Common myeloid progenitor, CD34-positive (primary cell): ENCODE results near the gene USP30.

Experiments
- CTCF ChIA-PET: fragments of 350-600 bp; sonication (Branson Sonifier 250); formaldehyde crosslinking; loops from one replicate; lab custom pipeline; 2021; ENCODE audit warnings: antibody characterized with exemption; lab: Charles Lee
- POLR2A ChIA-PET: fragments of 350-600 bp; sonication (Branson Sonifier 250); formaldehyde crosslinking; loops from one replicate; lab custom pipeline; 2021; ENCODE audit warnings: antibody characterized with exemption; lab: Charles Lee
- DNase-seq, 3 donors: peaks; one replicate each; pipeline versions ENCODE4 v3.0.0 to v3.0.0-alpha.2; 2013
- H3K27ac ChIP-seq, 2 experiments: 1 replicate in 1 of 2; 2 replicates in 1 of 2; pipeline ENCODE4 v1.7.0; 2013; ENCODE audit warnings: inconsistent platforms in 2 of 2, low read length in 2 of 2, mild to moderate bottlenecking in 2 of 2, low read depth in 1 of 2, moderate library complexity in 1 of 2; ENCODE audit not compliant: severe bottlenecking in 2 of 2, insufficient read depth in 1 of 2, poor library complexity in 1 of 2
- H3K27me3 ChIP-seq, 5 experiments: replicated peaks in 2 of 5; 1 replicate in 3 of 5; 2 replicates in 2 of 5; pipeline versions ENCODE4 v1.6.1 to v1.7.0; 2013; ENCODE audit warnings: low read length in 4 of 5, mild to moderate bottlenecking in 2 of 5, moderate library complexity in 2 of 5, inconsistent platforms in 1 of 5; ENCODE audit not compliant: insufficient read depth in 5 of 5, control insufficient read depth in 4 of 5
- H3K36me3 ChIP-seq, 4 experiments: 1 replicate in 2 of 4; 2 replicates in 2 of 4; pipeline versions ENCODE4 v1.6.1 to v1.7.0; 2013; ENCODE audit warnings: low read length in 3 of 4, control low read depth in 1 of 4, mild to moderate bottlenecking in 1 of 4; ENCODE audit not compliant: control insufficient read depth in 4 of 4, insufficient read depth in 4 of 4
- H3K4me1 ChIP-seq, 4 experiments: 1 replicate in 3 of 4; 2 replicates in 1 of 4; pipeline versions ENCODE4 v1.6.1 to v1.7.1; 2013; ENCODE audit warnings: low read length in 3 of 4, mild to moderate bottlenecking in 3 of 4, control low read depth in 1 of 4, inconsistent platforms in 1 of 4, moderate library complexity in 1 of 4; ENCODE audit not compliant: control insufficient read depth in 4 of 4, insufficient read depth in 4 of 4; ENCODE audit errors: control extremely low read depth in 1 of 4
- H3K4me3 ChIP-seq, 7 experiments: 1 replicate in 4 of 7; 2 replicates in 3 of 7; pipeline versions ENCODE4 v1.5.1 to v1.7.0; 2013; ENCODE audit warnings: mild to moderate bottlenecking in 7 of 7, low read length in 6 of 7, moderate library complexity in 6 of 7, inconsistent platforms in 2 of 7, low read depth in 2 of 7, control low read depth in 1 of 7; ENCODE audit not compliant: insufficient read depth in 4 of 7, control insufficient read depth in 1 of 7; ENCODE audit errors: extremely low read depth in 1 of 7
- H3K9me3 ChIP-seq, 5 experiments: 1 replicate in 4 of 5; 2 replicates in 1 of 5; pipeline versions ENCODE4 v1.6.1 to v1.7.1; 2013; ENCODE audit warnings: low read length in 4 of 5, mild to moderate bottlenecking in 2 of 5, inconsistent platforms in 1 of 5, low read depth in 1 of 5, moderate library complexity in 1 of 5; ENCODE audit not compliant: control insufficient read depth in 4 of 5, insufficient read depth in 2 of 5; ENCODE audit errors: control extremely low read depth in 1 of 5
- WGBS: methylation state at CpG from one replicate; pipeline ENCODE4 v1.1.5; 2013; ENCODE audit not compliant: insufficient coverage; 5-methylcytosine and 5-hydroxymethylcytosine counted together

Gene USP30

GRCh38 chr12:109130297-109131153 lies 78.1 kb downstream of the USP30 start:
- no peak for DNase-seq
- no peaks in the 10 kb centered on the region for H3K4me1 ChIP-seq
- H3K4me3 ChIP-seq: no peak overlapping the region
- POLR2A ChIA-PET: interaction anchor here (0.6 kb wide), 1 partner anchor 8 kb away, joined by 4 read pairs; no protein-coding TSS in a partner anchor
- WGBS: 93% methylated on average over 13 of the region's 15 CpGs
- CTCF ChIA-PET: interaction anchor here (1.6 kb wide), 1 partner anchor 18 kb away, joined by 6 read pairs; no protein-coding TSS in a partner anchor
- no peak overlapping the region for H3K27ac ChIP-seq
- peaks cover 0 to 2% (median 0%) of the 10 kb centered on the region in 5 experiments for H3K27me3 ChIP-seq
- H3K36me3 ChIP-seq: no peaks in the 10 kb centered on the region
- H3K9me3 ChIP-seq: peaks cover 0 to 2% (median 0%) of the 10 kb centered on the region in 5 experiments

GRCh38 chr12:109131154-109132050 lies 79.0 kb downstream of the USP30 start:
- Histone ChIP-seq H3K9me3 (peaks cover 0 to 4% (median 1%) of the 10 kb centered on the region in 5 experiments), H3K27me3 (peaks cover 0 to 2% (median 0%) of the 10 kb centered on the region in 5 experiments), H3K4me1 (no peaks in the 10 kb centered on the region), H3K27ac (no peak overlapping the region), H3K36me3 (no peaks in the 10 kb centered on the region), H3K4me3 (no peak overlapping the region)
- ChIA-PET POLR2A (interaction anchor here (0.6 kb wide), 1 partner anchor 9 kb away, joined by 4 read pairs; no protein-coding TSS in a partner anchor), CTCF (interaction anchor here (0.9 to 1.9 kb wide), 4 partner anchors 12 to 19 kb away, joined by 4 to 6 read pairs (median 4); no protein-coding TSS in a partner anchor)
- no peak for DNase-seq
- 89% methylated on average over 19 of the region's 24 CpGs for WGBS

DNA sequence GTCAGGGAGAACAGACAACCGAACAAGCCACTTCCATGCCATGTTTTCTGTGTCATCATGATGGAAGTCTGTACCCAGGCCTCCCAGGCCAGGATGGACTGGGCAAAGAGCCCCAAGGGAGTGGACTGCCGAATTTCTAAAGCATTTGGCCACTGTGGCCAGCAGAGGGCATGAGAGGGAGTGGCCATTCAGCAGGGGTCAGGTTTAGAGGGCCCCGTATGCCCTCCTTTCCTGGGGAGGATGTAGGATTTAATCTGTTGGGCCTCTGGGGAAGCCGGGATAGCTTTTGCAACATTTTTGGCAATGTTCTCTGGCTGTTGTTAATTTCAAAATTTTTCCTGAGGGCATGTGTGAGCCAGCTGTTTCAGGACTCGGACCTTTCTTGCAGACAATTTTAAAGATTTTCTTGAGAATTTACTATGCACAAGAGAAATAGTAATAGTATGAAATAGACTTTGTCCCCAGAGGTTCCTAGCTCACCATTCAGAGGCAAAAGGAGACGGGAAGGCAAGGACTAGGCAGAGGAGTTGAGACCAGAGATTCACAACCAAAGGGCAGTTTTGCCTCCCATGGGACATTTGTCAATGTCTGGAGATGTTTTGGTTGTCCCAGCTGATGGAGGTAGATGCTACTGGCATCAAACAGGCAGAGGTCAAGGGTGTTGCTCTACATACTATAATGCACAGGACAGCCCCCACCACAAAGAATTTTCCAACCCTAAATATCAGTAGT lies 82.0 kb downstream of the USP30 start:
- Histone ChIP-seq H3K9me3 (peaks cover 0 to 4% (median 2%) of the 10 kb centered on the region in 5 experiments), H3K4me3 (no peak overlapping the region), H3K27ac (no peak overlapping the region), H3K4me1 (no peaks in the 10 kb centered on the region), H3K36me3 (no peaks in the 10 kb centered on the region), H3K27me3 (no peaks in the 10 kb centered on the region)
- WGBS: 73% methylated on average over 5 of the region's 6 CpGs
- CTCF ChIA-PET: interaction anchor here (0.6 to 2.5 kb wide), 3 partner anchors 22 to 1314 kb away, joined by 3 to 9 read pairs (median 5); no protein-coding TSS in a partner anchor
- DNase-seq: no peak
- POLR2A ChIA-PET: no interaction called here

GRCh38 chr12:109137055-109137454 lies 84.7 kb downstream of the USP30 start:
- POLR2A ChIA-PET: no interaction called here
- CTCF ChIA-PET: no interaction called here
- no peak overlapping the region for H3K4me3 ChIP-seq
- H3K27me3 ChIP-seq: no peaks in the 10 kb centered on the region
- no peak overlapping the region for H3K27ac ChIP-seq
- no peak for DNase-seq
- 90% methylated on average over 2 of the region's 2 CpGs for WGBS
- H3K36me3 ChIP-seq: no peaks in the 10 kb centered on the region
- H3K4me1 ChIP-seq: no peaks in the 10 kb centered on the region
- peaks cover 0 to 4% (median 2%) of the 10 kb centered on the region in 5 experiments for H3K9me3 ChIP-seq
